ENCODE measurements around the gene GABRG2. TPM values are rescaled to one million over a fixed set of nuclear protein-coding genes. Genes with fewer than 3 reads are reported as not detected.
"Not testable (repeated sequence)": the region's sequence is repeated elsewhere in the genome, so short reads cannot be mapped to it uniquely, and the experiment has no call there.

Gene GABRG2
- total and polyA plus RNA-seq, 7 donors, result 0.47 to 3.2 (median 1.4) TPM; not detected in 2

DNA sequence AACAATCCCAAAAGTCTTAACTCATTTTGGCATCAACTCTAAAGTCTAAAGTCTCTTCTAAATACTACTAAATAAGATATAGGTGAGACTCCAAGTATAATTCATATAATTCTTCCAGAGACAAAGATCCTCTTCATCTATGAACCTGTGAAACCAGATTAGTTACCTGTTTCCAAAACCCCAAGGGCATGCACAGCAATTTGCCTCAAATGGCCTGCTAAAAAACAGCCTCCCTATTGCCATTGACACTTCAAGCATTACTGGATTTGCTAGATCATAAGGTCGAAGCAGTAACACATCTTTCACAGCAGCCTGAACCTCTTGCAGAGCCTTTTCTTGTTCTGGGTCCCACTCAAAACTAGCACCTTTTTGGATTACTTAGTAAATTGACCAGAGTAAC, 20.3 kb upstream of the GABRG2 start:
- H3K27me3 ChIP-seq, result no peaks in the 10 kb centered on the region
- DNase-seq, result no peak
- H3K27ac ChIP-seq, result no peak overlapping the region
- no peak overlapping the region for H3K4me3 ChIP-seq
- no peaks in the 10 kb centered on the region for H3K36me3 ChIP-seq
- WGBS, 2 donors, result 44 to 71% methylated on average over 1 of the region's 1 CpG
- H3K9me3 ChIP-seq, result no peaks in the 10 kb centered on the region
- no peaks in the 10 kb centered on the region for H3K4me1 ChIP-seq
- no peak for TF ChIP-seq POLR2AphosphoS5 (IDR thresholded peaks at IDR 0.05)
- no peak for TF ChIP-seq POLR2A (IDR thresholded peaks at IDR 0.05)
- TF ChIP-seq, protein P1, sequence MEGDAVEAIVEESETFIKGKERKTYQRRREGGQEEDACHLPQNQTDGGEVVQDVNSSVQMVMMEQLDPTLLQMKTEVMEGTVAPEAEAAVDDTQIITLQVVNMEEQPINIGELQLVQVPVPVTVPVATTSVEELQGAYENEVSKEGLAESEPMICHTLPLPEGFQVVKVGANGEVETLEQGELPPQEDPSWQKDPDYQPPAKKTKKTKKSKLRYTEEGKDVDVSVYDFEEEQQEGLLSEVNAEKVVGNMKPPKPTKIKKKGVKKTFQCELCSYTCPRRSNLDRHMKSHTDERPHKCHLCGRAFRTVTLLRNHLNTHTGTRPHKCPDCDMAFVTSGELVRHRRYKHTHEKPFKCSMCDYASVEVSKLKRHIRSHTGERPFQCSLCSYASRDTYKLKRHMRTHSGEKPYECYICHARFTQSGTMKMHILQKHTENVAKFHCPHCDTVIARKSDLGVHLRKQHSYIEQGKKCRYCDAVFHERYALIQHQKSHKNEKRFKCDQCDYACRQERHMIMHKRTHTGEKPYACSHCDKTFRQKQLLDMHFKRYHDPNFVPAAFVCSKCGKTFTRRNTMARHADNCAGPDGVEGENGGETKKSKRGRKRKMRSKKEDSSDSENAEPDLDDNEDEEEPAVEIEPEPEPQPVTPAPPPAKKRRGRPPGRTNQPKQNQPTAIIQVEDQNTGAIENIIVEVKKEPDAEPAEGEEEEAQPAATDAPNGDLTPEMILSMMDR (IDR thresholded peaks at IDR 0.05), result no peak
- no peak for TF ChIP-seq EP300 (IDR thresholded peaks at IDR 0.05)
- intact Hi-C loops (cut with DNase I), result no loop called here

DNA sequence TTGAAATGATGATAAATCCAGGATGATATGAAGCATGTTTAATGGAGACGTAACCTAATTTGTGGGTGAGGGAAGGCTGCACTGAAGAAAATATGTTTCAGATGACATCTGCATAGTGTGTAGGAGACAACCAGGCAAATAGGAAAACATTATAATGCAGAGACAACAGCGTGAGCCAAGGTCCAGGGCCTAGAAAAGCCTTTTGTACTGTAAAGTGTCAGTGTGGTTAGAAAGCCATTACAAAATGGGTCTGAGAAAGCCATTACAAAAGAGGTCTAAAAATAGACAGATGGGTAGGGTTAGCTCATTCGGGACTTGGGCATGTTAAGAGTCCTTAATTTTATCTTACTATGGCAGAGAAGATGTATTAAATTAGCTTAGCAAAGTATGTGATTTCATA, 14.9 kb upstream of the GABRG2 start:
- 69 to 73% methylated on average over 3 of the region's 3 CpGs for WGBS, 2 donors
- DNase-seq, result no peak
- Histone ChIP-seq H3K4me1 (no peaks in the 10 kb centered on the region), H3K9me3 (no peaks in the 10 kb centered on the region), H3K4me3 (no peak overlapping the region), H3K27me3 (no peaks in the 10 kb centered on the region), H3K36me3 (no peaks in the 10 kb centered on the region), H3K27ac (no peak overlapping the region)
- intact Hi-C loops (cut with DNase I), result no loop called here
- TF ChIP-seq EP300 (IDR thresholded peaks at IDR 0.05) (no peak), POLR2A (IDR thresholded peaks at IDR 0.05) (no peak), POLR2AphosphoS5 (IDR thresholded peaks at IDR 0.05) (no peak)
- TF ChIP-seq, protein P1 (IDR thresholded peaks at IDR 0.05), result no peak

DNA sequence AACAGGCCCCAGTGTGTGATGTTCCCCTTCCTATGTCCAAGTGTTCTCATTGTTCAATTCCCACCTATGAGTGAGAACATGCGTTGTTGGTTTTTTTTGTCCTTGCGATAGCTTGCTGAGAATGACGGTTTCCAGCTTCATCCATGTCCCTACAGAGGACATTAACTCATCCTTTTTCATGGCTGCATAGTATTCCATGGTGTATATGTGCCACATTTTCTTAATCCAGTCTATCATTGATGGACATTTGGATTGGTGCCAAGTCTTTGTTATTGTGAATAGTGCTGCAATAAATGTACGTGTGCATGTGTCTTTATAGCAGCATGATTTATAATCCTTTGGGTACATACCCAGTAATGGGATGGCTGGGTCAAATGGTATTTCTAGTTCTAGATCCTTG, 12.5 kb upstream of the GABRG2 start:
- DNase-seq; H3K4me3 ChIP-seq; H3K27ac ChIP-seq; H3K9me3 ChIP-seq; H3K36me3 ChIP-seq; H3K4me1 ChIP-seq; intact Hi-C loops (cut with DNase I); H3K27me3 ChIP-seq: not testable (repeated sequence)
- 71 to 83% methylated on average over 4 of the region's 4 CpGs for WGBS, 2 donors

DNA sequence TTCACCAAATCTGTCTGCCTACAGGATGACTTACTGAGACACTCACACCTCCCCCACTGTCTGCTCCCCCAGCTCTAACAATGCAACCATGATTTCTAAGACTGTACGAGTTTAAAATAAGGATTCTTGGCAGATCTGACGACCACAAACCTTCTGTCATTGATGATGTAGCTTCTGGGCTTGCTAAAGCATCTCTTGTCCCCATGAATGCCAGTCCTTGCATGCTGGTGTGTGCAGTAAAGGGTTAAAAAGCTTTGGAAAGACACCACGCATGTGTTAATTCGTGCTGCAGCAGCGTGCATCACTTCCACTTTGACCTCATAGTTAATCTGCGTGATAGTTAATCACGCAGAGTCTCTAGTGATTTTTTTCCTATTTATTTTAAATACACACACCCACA, 411 bp upstream of the GABRG2 start:
- DNase-seq, result no peak
- TF ChIP-seq POLR2A (IDR thresholded peaks at IDR 0.05) (no peak), EP300 (IDR thresholded peaks at IDR 0.05) (no peak), POLR2AphosphoS5 (IDR thresholded peaks at IDR 0.05) (no peak)
- TF ChIP-seq, protein P1 (IDR thresholded peaks at IDR 0.05), result no peak
- Histone ChIP-seq H3K4me1 (no peaks in the 10 kb centered on the region), H3K27ac (no peak overlapping the region), H3K4me3 (no peak overlapping the region), H3K36me3 (no peaks in the 10 kb centered on the region), H3K9me3 (peaks cover 0 to 2% (median 0%) of the 10 kb centered on the region in 4 donors), H3K27me3 (peaks cover 0 to 14% (median 3%) of the 10 kb centered on the region in 3 donors)
- intact Hi-C loops (cut with DNase I), result no loop called here
- 7 to 10% methylated on average over 7 of the region's 7 CpGs for WGBS, 2 donors

DNA sequence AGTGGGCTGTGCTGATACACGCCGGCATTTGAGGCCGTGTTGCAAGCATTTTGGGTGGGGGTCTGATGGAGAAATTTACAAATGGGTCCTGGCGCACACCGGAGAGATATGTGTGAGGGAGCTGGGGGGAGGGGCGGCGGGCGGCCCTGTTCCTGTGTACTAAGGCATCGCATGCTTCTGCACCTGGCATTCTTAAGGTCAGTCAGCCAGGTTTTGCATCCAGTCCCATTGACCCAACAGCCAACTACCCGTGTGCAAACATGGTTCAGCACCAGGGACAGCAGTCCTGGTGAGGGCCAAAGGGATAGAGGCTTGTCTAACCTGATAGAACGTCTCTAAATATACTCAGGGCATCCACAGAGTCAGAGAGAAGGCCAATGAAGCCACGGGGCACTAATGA, 839 bp downstream of the GABRG2 start:
- TF ChIP-seq, protein P1 (IDR thresholded peaks at IDR 0.05), result no peak
- TF ChIP-seq POLR2AphosphoS5 (IDR thresholded peaks at IDR 0.05) (no peak), EP300 (IDR thresholded peaks at IDR 0.05) (no peak), POLR2A (IDR thresholded peaks at IDR 0.05) (no peak)
- no peak overlapping the region for H3K4me3 ChIP-seq
- WGBS, 2 donors, result 7 to 16% methylated on average over 12 of the region's 12 CpGs
- no peak overlapping the region for H3K27ac ChIP-seq
- DNase-seq, result no peak
- H3K27me3 ChIP-seq, result peaks cover 0 to 14% (median 3%) of the 10 kb centered on the region in 3 donors
- intact Hi-C loops (cut with DNase I), result no loop called here
- H3K9me3 ChIP-seq, result peaks cover 0 to 2% (median 0%) of the 10 kb centered on the region in 4 donors
- no peaks in the 10 kb centered on the region for H3K4me1 ChIP-seq
- no peaks in the 10 kb centered on the region for H3K36me3 ChIP-seq

All from sigmoid colon (tissue), 7 donors.